Osteoblast (primary cell): Measurements from ENCODE around the gene VDAC2. TPM values are rescaled to one million over a fixed set of nuclear protein-coding genes. Genes with fewer than 3 reads are reported as not detected.

Source experiments
- DNase-seq: peaks from one replicate; pipeline ENCODE4 v3.0.0; 2011; ENCODE audit warnings: low spot score, mixed read lengths; ENCODE audit not compliant: insufficient read length; ENCODE audit errors: missing footprints
- H2AFZ ChIP-seq: 2 replicates; pipeline ENCODE4 v1.6.0; 2011; ENCODE audit warnings: mild to moderate bottlenecking, low read length
- H3K27ac ChIP-seq: 2 replicates; pipeline ENCODE4 v1.5.1; 2011; ENCODE audit warnings: mild to moderate bottlenecking, low read depth, low read length, moderate library complexity
- H3K27me3 ChIP-seq: 2 replicates; pipeline ENCODE4 v1.6.0; 2012; ENCODE audit warnings: mild to moderate bottlenecking, control low read depth, inconsistent platforms, low read length, moderate library complexity; ENCODE audit not compliant: insufficient read depth
- H3K36me3 ChIP-seq: 2 replicates; pipeline ENCODE4 v1.5.1; 2011; ENCODE audit warnings: mild to moderate bottlenecking, low read length, control low read depth, moderate library complexity; ENCODE audit not compliant: insufficient read depth
- H3K4me1 ChIP-seq: 2 replicates; pipeline ENCODE4 v1.5.1; 2011; ENCODE audit warnings: mild to moderate bottlenecking, low read length, control low read depth, moderate library complexity; ENCODE audit not compliant: insufficient read depth
- H3K4me2 ChIP-seq: 2 replicates; pipeline ENCODE4 v1.6.0; 2011; ENCODE audit warnings: mild to moderate bottlenecking, low read length; ENCODE audit not compliant: insufficient read depth
- H3K4me3 ChIP-seq: fragments of 200-600 bp; sonication (generic); 3 replicates; pipeline ENCODE4 v1.5.1; 2012; ENCODE audit warnings: mild to moderate bottlenecking, low read length, inconsistent platforms; ENCODE audit not compliant: insufficient read depth
- H3K79me2 ChIP-seq: 2 replicates; pipeline ENCODE4 v1.6.0; 2012; ENCODE audit warnings: mild to moderate bottlenecking, low read length, control low read depth, inconsistent platforms; ENCODE audit not compliant: insufficient read depth
- H3K9me3 ChIP-seq: 2 replicates; pipeline ENCODE4 v1.5.1; 2011; ENCODE audit warnings: low read depth, low read length, control low read depth
- H4K20me1 ChIP-seq: 2 replicates; pipeline ENCODE4 v1.6.0; 2012; ENCODE audit warnings: mild to moderate bottlenecking, low read length, control low read depth; ENCODE audit not compliant: insufficient read depth
- total RNA-seq: library from RNA; depleted of rRNA; stranded (reverse); fragments of >200 nt; gene quantifications from 2 replicates; pipeline ENCODE4 v1.2.3, GENCODE V29; 2012
- TF ChIP-seq, protein P1 (sequence below): IDR thresholded peaks from 2 replicates; pipeline ENCODE4 v1.5.1; 2011; ENCODE audit warnings: mild to moderate bottlenecking, low read depth, low read length, moderate library complexity; ENCODE audit errors: extremely low read depth

The VDAC2 gene
- 141 and 145 TPM in 2 replicates for total RNA-seq

GRCh38 chr10:75210282-75211006 lies at the start of gene VDAC2:
VDAC2 (plus strand) TSS chr10:75210796; CDS start chr10:75211159, 363 bp downstream.
- TF ChIP-seq, protein P1, sequence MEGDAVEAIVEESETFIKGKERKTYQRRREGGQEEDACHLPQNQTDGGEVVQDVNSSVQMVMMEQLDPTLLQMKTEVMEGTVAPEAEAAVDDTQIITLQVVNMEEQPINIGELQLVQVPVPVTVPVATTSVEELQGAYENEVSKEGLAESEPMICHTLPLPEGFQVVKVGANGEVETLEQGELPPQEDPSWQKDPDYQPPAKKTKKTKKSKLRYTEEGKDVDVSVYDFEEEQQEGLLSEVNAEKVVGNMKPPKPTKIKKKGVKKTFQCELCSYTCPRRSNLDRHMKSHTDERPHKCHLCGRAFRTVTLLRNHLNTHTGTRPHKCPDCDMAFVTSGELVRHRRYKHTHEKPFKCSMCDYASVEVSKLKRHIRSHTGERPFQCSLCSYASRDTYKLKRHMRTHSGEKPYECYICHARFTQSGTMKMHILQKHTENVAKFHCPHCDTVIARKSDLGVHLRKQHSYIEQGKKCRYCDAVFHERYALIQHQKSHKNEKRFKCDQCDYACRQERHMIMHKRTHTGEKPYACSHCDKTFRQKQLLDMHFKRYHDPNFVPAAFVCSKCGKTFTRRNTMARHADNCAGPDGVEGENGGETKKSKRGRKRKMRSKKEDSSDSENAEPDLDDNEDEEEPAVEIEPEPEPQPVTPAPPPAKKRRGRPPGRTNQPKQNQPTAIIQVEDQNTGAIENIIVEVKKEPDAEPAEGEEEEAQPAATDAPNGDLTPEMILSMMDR = no peak
- Histone ChIP-seq H3K4me3 (peak within 1 kb of the TSS; percentile 99), H3K9me3 (no peaks in the 10 kb centered on the region), H4K20me1 (peaks cover 11% of the 10 kb centered on the region), H2AFZ (peak within 1 kb of the TSS; percentile 99), H3K4me1 (peaks cover 27% of the 10 kb centered on the region), H3K79me2 (peaks cover 44% of the 10 kb centered on the region), H3K27ac (peak within 1 kb of the TSS; percentile 100), H3K27me3 (no peaks in the 10 kb centered on the region), H3K36me3 (peaks cover 30% of the 10 kb centered on the region), H3K4me2 (peak within 1 kb of the TSS; percentile 100)
- peak; percentile 98 for DNase-seq

GRCh38 chr10:75165684-75166622 lies 44.6 kb upstream of the VDAC2 start:
- H3K79me2 ChIP-seq = peaks cover 27% of the 10 kb centered on the region
- no peaks in the 10 kb centered on the region for H3K27me3 ChIP-seq

DNA sequence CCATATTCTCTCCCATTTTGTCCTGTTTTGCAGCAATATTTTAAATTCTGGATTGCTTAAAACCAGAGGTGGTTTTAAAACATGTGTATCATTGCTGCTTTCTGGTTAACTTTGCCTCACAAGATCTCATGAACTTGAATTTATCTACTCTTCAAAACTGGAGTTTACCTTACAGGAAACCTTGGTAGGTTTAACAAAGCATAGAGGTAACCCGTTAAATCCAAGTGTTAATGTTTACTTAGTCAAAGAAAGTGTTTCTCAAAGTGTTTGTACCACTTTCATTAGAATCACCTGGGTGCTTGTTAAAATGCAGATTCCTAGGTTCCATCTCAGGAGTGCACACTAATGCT lies 44.0 kb upstream of the VDAC2 start:
- Histone ChIP-seq H3K79me2 (peaks cover 20% of the 10 kb centered on the region), H2AFZ (no peak overlapping the region), H3K4me2 (no peak overlapping the region), H4K20me1 (no peaks in the 10 kb centered on the region), H3K4me3 (no peak overlapping the region), H3K9me3 (no peaks in the 10 kb centered on the region), H3K36me3 (peaks cover 17% of the 10 kb centered on the region), H3K27me3 (no peaks in the 10 kb centered on the region), H3K4me1 (no peaks in the 10 kb centered on the region), H3K27ac (no peak overlapping the region)
- TF ChIP-seq, protein P1 = no peak
- DNase-seq = no peak

More at GRCh38 chr10:75165684-75166622, 44.6 kb upstream of the VDAC2 start:
- Histone ChIP-seq H3K36me3 (peaks cover 17% of the 10 kb centered on the region), H4K20me1 (no peaks in the 10 kb centered on the region), H3K4me2 (no peak overlapping the region), H2AFZ (no peak overlapping the region), H3K27ac (no peak overlapping the region), H3K9me3 (no peaks in the 10 kb centered on the region), H3K4me3 (no peak overlapping the region), H3K4me1 (no peaks in the 10 kb centered on the region)
- no peak for DNase-seq
- TF ChIP-seq, protein P1 = no peak

GRCh38 chr10:75168275-75168674 lies 42.3 kb upstream of the VDAC2 start:
- DNase-seq = no peak
- peaks cover 4% of the 10 kb centered on the region for H3K4me1 ChIP-seq
- TF ChIP-seq, protein P1 = no peak
- peaks cover 19% of the 10 kb centered on the region for H3K79me2 ChIP-seq
- no peaks in the 10 kb centered on the region for H3K9me3 ChIP-seq
- no peak overlapping the region for H3K4me3 ChIP-seq
- peaks cover 17% of the 10 kb centered on the region for H3K36me3 ChIP-seq
- no peak overlapping the region for H3K27ac ChIP-seq
- no peaks in the 10 kb centered on the region for H3K27me3 ChIP-seq
- no peak overlapping the region for H3K4me2 ChIP-seq
- H2AFZ ChIP-seq = no peak overlapping the region
- H4K20me1 ChIP-seq = peaks cover 3% of the 10 kb centered on the region
